Muscle of leg (tissue), 11 donors: ENCODE data around the gene PCAT7. TPM values are rescaled to one million over a fixed set of nuclear protein-coding genes. Genes with fewer than 3 reads are reported as not detected.
"Not testable (repeated sequence)": the region's sequence is repeated elsewhere in the genome, so short reads cannot be mapped to it uniquely, and the experiment has no call there.

Experiments used
- DNase-seq: peaks from one replicate; pipeline ENCODE4 v3.0.0; 2013
- H3K27ac ChIP-seq: one replicate; pipeline ENCODE4 v1.5.1; 2013; ENCODE audit warnings: mild to moderate bottlenecking, low read length, control low read depth
- H3K27me3 ChIP-seq: one replicate; pipeline ENCODE4 v1.6.1; 2013; ENCODE audit warnings: low read length; ENCODE audit not compliant: control insufficient read depth, insufficient read depth
- H3K36me3 ChIP-seq: one replicate; pipeline ENCODE4 v1.6.1; 2013; ENCODE audit warnings: low read length; ENCODE audit not compliant: control insufficient read depth, insufficient read depth
- H3K4me1 ChIP-seq: one replicate; pipeline ENCODE4 v1.6.1; 2013; ENCODE audit warnings: low read length; ENCODE audit not compliant: control insufficient read depth, insufficient read depth
- H3K4me3 ChIP-seq: one replicate; pipeline ENCODE4 v1.5.1; 2013; ENCODE audit warnings: low read length, control low read depth
- H3K9me3 ChIP-seq: replicated peaks from 2 replicates; pipeline ENCODE4 v1.6.1; 2013; ENCODE audit warnings: low read depth, low read length; ENCODE audit not compliant: control insufficient read depth
- WGBS: methylation state at CpG from one replicate; pipeline ENCODE4 v1.1.5; 2013; ENCODE audit warnings: missing lambda C conversion rate; ENCODE audit not compliant: insufficient coverage; 5-methylcytosine and 5-hydroxymethylcytosine counted together
- polyA plus RNA-seq, 8 donors: library from polyadenylated mRNA; unstranded; fragments of 120-200 nt; gene quantifications; one replicate each; pipeline versions ENCODE4 v1.2.1 to v1.2.3, GENCODE V29; 2013; ENCODE audit warnings: inconsistent platforms in 1 of 8, low replicate concordance in 1 of 8; ENCODE audit not compliant: insufficient read length in 8 of 8, insufficient read depth in 1 of 8
- total RNA-seq: library from RNA; stranded (reverse); fragments of 120-200 nt; gene quantifications from one replicate; pipeline ENCODE4 v1.2.4, GENCODE V29; 2013

The PCAT7 gene
- total and polyA plus RNA-seq, 9 donors: 0.13 to 12.0 (median 4.9) TPM

DNA sequence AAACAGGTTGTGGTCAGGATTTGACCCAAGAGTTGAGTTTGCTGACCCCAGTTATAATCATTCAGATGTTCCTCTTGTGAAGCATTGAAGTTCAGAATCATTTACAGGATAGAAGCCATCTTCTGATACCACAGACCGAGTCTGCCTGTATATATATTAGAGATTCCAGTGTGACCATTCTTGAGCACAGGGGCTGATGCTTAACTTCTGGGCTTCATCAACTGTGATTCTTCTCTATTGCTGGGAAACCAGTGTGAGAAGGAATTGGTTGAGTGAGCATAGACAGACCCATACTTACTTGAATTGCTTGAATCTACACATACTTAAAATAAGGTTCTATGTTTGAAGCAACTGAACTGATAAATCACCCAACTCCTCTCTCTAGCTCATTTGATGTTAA, 27.9 kb upstream of the PCAT7 start:
- H3K27ac ChIP-seq: no peak overlapping the region
- no peak for DNase-seq
- no peaks in the 10 kb centered on the region for H3K4me1 ChIP-seq
- no peak overlapping the region for H3K4me3 ChIP-seq
- no peaks in the 10 kb centered on the region for H3K36me3 ChIP-seq
- WGBS: no CpG with 5 or more reads among the region's 1 CpG
- no peaks in the 10 kb centered on the region for H3K9me3 ChIP-seq
- no peaks in the 10 kb centered on the region for H3K27me3 ChIP-seq

DNA sequence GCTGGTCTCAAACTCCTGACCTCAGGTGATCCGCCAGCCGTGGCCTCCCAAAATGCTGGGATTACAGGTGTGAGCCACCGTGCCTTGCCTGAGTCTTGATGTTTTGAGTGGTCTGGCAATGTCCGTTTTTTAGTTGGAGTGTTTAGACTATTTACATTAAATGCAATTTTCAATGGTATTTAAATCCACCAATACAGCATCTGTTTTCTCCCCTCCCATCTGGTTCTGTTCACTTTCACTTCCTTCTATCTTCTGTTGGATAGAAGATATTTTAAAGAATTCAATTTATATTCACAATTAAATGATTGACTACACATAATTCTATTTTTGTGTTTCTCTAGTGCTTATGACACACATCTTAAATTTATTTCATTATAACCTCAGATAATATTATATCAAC, 26.0 kb upstream of the PCAT7 start:
- no CpG with 5 or more reads among the region's 4 CpGs for WGBS
- no peaks in the 10 kb centered on the region for H3K4me1 ChIP-seq
- H3K27me3 ChIP-seq: no peaks in the 10 kb centered on the region
- no peak overlapping the region for H3K27ac ChIP-seq
- H3K4me3 ChIP-seq: no peak overlapping the region
- H3K36me3 ChIP-seq: no peaks in the 10 kb centered on the region
- DNase-seq: no peak
- no peaks in the 10 kb centered on the region for H3K9me3 ChIP-seq

DNA sequence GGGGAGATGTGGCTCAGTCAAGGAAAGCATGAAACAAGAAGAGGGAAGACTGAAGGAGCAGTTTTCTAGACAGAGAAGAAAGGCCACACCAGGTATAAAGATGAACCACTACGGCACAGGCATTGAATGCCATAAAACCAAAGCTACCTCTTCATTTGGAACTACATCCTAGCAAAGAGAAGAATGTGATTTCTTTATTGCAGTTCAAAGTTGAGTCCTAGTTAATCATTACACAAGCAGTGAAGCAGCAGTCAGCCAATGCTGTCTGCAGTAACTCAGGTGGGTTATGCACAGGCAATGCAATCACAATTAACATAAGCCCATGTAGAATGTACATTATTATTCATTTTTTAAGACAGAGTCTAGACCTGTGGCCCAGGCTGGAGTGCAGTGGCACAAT, 21.7 kb upstream of the PCAT7 start:
- Histone ChIP-seq H3K4me1 (no peaks in the 10 kb centered on the region), H3K4me3 (no peak overlapping the region), H3K9me3 (no peaks in the 10 kb centered on the region), H3K36me3 (no peaks in the 10 kb centered on the region), H3K27ac (no peak overlapping the region), H3K27me3 (no peaks in the 10 kb centered on the region)
- no peak for DNase-seq
- no CpG with 5 or more reads among the region's 1 CpG for WGBS

DNA sequence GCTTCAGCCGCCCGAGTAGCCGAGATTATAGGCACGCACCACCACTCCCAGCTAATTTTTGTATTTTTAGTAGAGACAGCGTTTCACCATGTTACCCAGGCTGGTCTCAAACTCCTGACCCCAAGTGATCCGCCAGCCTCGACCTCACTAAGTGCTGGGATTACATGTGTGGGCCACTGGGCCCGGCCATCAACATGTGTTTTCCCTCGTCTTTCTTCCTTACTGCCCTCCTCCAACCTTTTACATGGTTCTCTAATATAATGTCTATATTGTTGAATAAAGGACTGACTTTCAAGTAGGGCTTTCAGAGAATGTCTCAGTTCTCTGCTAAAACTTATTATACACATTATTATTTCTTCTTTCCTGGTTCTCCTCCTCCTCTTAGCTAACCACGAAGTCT, 21.3 kb upstream of the PCAT7 start:
- WGBS: 92% methylated on average over 5 of the region's 10 CpGs
- Histone ChIP-seq H3K4me3 (no peak overlapping the region), H3K27ac (no peak overlapping the region), H3K4me1 (no peaks in the 10 kb centered on the region), H3K36me3 (no peaks in the 10 kb centered on the region), H3K9me3 (no peaks in the 10 kb centered on the region), H3K27me3 (no peaks in the 10 kb centered on the region)
- DNase-seq: no peak

DNA sequence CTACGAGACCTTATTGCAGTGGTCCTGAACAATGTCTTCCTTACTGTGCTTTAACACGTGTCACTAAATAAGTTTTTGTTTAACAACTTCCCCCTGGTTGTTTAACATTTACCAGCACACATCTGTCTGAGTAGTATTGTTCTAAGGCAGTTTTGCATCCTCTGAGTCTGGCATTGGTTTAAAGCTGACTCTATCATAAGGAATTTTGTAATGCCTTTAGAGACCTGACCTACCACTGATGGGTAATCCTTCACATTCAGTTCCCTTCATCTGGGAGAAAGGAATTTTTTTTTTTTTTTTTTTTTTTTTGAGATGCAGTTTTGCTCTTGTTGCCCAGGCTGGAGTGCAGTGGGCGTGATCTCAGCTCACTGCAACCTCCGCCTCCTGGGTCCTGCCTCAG, 20.0 kb upstream of the PCAT7 start:
- DNase-seq: no peak
- Histone ChIP-seq H3K36me3 (no peaks in the 10 kb centered on the region), H3K4me3 (no peak overlapping the region), H3K9me3 (no peaks in the 10 kb centered on the region), H3K27me3 (no peaks in the 10 kb centered on the region), H3K4me1 (no peaks in the 10 kb centered on the region), H3K27ac (no peak overlapping the region)
- WGBS: 70% methylated on average over 1 of the region's 4 CpGs

DNA sequence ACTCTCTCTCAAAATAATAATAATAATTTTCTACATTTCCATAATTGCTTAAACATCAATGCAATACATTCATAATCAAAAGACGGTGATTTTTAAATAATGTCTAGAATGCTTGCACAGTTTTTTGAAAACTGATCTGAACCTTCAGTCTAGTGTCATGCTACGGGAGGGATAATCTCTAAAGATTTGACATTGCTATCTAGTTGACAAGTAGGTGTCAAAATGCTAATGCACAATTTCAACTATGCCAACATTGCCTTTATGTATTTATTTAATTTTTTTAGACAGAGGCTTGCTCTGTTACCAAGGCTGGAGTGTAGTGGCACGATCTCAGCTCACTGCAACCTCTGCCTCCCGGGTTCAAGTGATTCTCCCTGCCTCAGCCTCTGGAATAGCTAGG, 16.0 kb upstream of the PCAT7 start:
- no peaks in the 10 kb centered on the region for H3K9me3 ChIP-seq
- no peak for DNase-seq
- no peaks in the 10 kb centered on the region for H3K36me3 ChIP-seq
- no peak overlapping the region for H3K27ac ChIP-seq
- H3K4me3 ChIP-seq: no peak overlapping the region
- no peaks in the 10 kb centered on the region for H3K4me1 ChIP-seq
- no peaks in the 10 kb centered on the region for H3K27me3 ChIP-seq
- 85% methylated on average over 2 of the region's 4 CpGs for WGBS

DNA sequence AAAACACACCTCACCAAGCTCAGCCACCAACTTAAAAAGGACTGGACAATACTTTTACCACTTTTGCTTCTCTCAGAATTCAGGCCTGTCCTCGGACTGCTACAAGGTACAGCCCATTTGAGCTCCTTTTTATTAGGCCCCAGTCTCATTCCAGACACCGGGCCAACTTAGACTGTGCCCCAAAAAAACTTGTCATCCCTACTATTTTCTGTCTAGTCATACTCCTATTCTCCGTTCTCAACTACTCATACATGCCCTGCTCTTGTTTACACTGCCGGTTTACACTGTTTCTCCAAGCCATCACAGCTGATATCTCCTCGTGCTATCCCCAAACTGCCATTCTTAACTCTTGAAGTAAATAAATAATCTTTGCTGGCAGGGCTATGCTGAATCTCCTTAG, 10.5 kb upstream of the PCAT7 start:
- H3K27ac ChIP-seq, H3K4me1 ChIP-seq, H3K36me3 ChIP-seq, DNase-seq, H3K4me3 ChIP-seq, H3K27me3 ChIP-seq, H3K9me3 ChIP-seq: not testable (repeated sequence)
- WGBS: no CpG with 5 or more reads among the region's 5 CpGs

DNA sequence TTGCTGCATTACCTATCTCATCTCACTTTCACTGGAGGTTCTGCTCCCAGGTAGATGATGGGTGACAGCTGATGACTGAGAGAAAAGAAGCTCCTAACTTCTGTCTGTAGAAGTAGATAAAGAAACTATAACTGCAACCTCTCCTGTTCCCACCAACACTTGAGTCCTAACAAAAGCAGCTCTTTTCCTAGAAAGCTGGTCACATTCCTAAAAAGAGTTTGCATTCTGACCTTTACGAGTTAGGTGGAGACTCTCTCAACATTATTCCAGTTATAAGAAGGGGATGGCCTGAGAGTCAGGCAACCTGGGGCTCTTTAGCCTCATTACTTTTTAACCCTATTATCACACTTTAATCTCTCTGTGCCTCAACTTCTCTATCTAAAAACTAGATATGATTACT, 8.9 kb upstream of the PCAT7 start:
- WGBS: no CpG with 5 or more reads among the region's 1 CpG
- H3K36me3 ChIP-seq: no peaks in the 10 kb centered on the region

DNA sequence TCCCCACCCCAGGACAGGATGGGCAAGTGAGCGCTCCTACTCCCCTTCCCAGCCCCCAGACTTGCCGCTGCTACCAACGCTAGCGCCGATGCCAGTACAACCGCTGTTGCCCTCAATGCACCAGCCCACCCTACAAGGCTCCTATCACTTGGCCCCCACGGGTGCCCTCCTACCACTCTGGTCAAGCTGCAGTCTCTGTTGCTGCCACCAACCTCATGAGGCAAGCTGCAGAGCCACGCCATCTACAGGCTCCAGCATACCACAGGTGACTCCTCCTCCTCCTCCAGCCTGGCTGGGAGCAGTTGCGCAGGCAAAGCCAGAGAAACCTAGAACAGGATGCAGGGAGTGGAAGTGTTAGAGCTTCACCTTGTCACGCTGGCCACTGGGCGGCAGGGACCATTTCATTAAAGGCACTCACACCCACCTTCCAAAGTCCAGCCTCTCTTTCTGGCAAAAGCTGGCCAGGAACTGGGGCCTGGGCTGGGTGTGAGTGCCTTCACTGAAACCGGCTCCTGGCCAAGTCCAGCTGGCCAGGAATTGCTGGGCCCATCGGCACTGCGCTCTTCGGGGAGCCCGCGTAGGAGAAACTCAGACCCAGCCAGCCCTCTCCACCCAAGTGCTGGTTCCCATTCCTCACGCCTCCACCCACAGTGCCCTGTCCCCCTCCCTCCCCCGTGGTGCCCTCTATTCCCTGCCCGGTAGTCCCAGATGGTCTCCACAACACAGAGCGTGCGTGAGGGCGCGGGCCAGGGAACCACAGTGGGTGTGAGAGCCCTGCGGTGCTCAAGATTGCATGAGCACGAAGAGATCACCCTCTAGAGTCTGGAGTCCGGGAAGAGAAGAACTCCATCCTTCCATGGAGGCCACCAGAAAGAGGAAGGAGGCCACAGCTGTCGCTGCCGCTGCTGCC, 1.6 kb upstream of the PCAT7 start:
- 91% methylated on average over 23 of the region's 29 CpGs for WGBS
- Histone ChIP-seq H3K4me3 (no peak overlapping the region), H3K27ac (no peak overlapping the region), H3K4me1 (no peaks in the 10 kb centered on the region), H3K9me3 (no peaks in the 10 kb centered on the region), H3K27me3 (peaks cover 2% of the 10 kb centered on the region), H3K36me3 (no peaks in the 10 kb centered on the region)
- DNase-seq: no peak

More for the DNA sequence above, 8.9 kb upstream of the PCAT7 start:
- DNase-seq: no peak
- no peak overlapping the region for H3K27ac ChIP-seq
- H3K9me3 ChIP-seq: no peaks in the 10 kb centered on the region
- no peaks in the 10 kb centered on the region for H3K27me3 ChIP-seq
- no peak overlapping the region for H3K4me3 ChIP-seq
- no peaks in the 10 kb centered on the region for H3K4me1 ChIP-seq

DNA sequence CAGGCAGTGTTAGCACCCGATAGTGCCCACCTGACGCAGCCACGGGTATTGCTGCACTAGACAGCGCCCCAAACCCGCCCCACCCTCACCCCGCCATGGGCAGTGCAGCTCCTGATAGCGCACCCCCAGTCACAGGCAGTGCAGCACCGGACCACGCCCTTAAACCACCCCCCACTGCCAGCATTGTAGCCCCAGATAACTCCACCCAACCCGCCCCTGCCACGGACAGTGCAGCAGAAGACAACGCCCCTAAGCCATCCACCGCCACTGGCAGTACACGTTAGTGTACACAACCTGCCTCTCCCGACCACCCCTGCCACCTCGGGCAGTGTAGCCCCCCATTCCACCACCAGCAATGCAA, 825 bp upstream of the PCAT7 start:
- H3K27me3 ChIP-seq: peaks cover 2% of the 10 kb centered on the region
- no peak overlapping the region for H3K4me3 ChIP-seq
- no peaks in the 10 kb centered on the region for H3K36me3 ChIP-seq
- H3K4me1 ChIP-seq: no peaks in the 10 kb centered on the region
- no peaks in the 10 kb centered on the region for H3K9me3 ChIP-seq
- WGBS: 83% methylated on average over 12 of the region's 16 CpGs
- no peak for DNase-seq
- H3K27ac ChIP-seq: no peak overlapping the region

DNA sequence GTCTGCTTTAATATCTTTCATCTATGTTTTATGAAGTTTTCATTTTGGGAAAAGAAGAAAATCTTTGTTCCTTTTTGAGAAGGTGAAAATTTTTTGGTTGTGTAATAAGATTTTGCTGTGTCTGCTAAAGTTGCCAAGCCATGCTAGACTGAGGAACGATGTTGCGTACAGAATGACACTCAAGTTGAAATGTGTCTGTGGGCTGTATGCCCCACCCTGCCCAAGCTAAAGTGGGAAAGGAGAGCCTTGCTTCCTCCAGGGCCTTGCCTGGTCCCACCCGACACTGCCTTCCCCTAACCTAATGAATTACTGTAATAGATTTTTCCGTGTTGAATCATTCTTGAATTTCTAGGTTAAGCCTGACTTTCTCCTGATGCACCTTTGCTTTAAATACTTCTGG, 2.5 kb downstream of the PCAT7 start:
- Histone ChIP-seq H3K27me3 (peaks cover 2% of the 10 kb centered on the region), H3K36me3 (no peaks in the 10 kb centered on the region), H3K4me3 (no peak overlapping the region), H3K9me3 (no peaks in the 10 kb centered on the region), H3K27ac (no peak overlapping the region), H3K4me1 (no peaks in the 10 kb centered on the region)
- DNase-seq: no peak
- WGBS: no CpG with 5 or more reads among the region's 4 CpGs
